PFSK-1 (cell line): ENCODE results near the gene SGIP1.

Source experiments
- FOXP2 ChIP-seq: optimal IDR thresholded peaks from 2 replicates; pipeline ENCODE3; 2011; ENCODE audit warnings: borderline replicate concordance, control low read depth, inconsistent platforms; ENCODE audit not compliant: insufficient read depth; ENCODE audit errors: extremely low read length, extremely low read depth
- POLR2AphosphoS5 ChIP-seq: IDR thresholded peaks from 2 replicates; pipeline ENCODE4 v1.6.1; 2012; ENCODE audit warnings: low read depth, mild to moderate bottlenecking, control low read depth, low read length, moderate library complexity
- SIN3A ChIP-seq: IDR thresholded peaks from 2 replicates; pipeline ENCODE4 v1.6.1; 2012; ENCODE audit warnings: mild to moderate bottlenecking, low read length, moderate library complexity, borderline replicate concordance; ENCODE audit not compliant: insufficient read depth
- TAF1 ChIP-seq: IDR thresholded peaks from 2 replicates; pipeline ENCODE4 v1.6.1; 2012; ENCODE audit warnings: low read length, control low read depth, borderline replicate concordance; ENCODE audit not compliant: insufficient read depth
- TF ChIP-seq, protein P1 (sequence below), 2 experiments: IDR thresholded peaks; 2 replicates each; pipeline versions ENCODE4 v1.6.1 to v1.8.0; 2011 to 2012; ENCODE audit warnings: low read depth in 2 of 2, low read length in 2 of 2, control low read depth in 1 of 2, inconsistent platforms in 1 of 2, mild to moderate bottlenecking in 1 of 2, moderate library complexity in 1 of 2; ENCODE audit not compliant: insufficient read depth in 1 of 2

DNA sequence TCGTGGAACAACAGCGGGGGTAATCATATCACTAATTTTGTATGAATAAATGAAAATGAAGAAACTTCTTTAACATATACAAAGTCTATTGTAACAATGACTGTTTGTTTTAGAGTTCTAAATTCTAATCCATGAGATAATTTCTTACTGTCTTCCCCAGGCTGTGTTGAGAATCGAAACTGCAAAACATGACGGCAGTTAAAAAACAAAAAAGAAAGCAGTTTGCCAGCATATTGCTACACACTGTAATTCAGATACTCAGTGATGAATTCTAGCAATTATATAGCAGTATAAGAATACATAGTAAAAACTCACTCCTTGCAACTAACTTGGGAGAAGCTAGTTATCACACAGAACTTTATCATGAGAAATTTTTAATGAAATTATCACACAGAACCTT lies 245.0 kb downstream of the SGIP1 start:
- TF ChIP-seq, protein P1, sequence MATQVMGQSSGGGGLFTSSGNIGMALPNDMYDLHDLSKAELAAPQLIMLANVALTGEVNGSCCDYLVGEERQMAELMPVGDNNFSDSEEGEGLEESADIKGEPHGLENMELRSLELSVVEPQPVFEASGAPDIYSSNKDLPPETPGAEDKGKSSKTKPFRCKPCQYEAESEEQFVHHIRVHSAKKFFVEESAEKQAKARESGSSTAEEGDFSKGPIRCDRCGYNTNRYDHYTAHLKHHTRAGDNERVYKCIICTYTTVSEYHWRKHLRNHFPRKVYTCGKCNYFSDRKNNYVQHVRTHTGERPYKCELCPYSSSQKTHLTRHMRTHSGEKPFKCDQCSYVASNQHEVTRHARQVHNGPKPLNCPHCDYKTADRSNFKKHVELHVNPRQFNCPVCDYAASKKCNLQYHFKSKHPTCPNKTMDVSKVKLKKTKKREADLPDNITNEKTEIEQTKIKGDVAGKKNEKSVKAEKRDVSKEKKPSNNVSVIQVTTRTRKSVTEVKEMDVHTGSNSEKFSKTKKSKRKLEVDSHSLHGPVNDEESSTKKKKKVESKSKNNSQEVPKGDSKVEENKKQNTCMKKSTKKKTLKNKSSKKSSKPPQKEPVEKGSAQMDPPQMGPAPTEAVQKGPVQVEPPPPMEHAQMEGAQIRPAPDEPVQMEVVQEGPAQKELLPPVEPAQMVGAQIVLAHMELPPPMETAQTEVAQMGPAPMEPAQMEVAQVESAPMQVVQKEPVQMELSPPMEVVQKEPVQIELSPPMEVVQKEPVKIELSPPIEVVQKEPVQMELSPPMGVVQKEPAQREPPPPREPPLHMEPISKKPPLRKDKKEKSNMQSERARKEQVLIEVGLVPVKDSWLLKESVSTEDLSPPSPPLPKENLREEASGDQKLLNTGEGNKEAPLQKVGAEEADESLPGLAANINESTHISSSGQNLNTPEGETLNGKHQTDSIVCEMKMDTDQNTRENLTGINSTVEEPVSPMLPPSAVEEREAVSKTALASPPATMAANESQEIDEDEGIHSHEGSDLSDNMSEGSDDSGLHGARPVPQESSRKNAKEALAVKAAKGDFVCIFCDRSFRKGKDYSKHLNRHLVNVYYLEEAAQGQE (IDR thresholded peaks at IDR 0.05; ENCODE audit: insufficient read depth in 1 of 2, low read depth in 2 of 2, low read length in 2 of 2): no peak
- no peak for TF ChIP-seq TAF1
- no peak for TF ChIP-seq POLR2AphosphoS5
- no peak for TF ChIP-seq SIN3A
- no peak for TF ChIP-seq FOXP2
